ENCODE results near the gene VPS4A.

GRCh38 chr16:69270395-69270794 is 40.8 kb upstream of the VPS4A start:
- no peak for TF ChIP-seq CTCF (IDR thresholded peaks at IDR 0.05; ENCODE audit: low read depth, low read length, missing input control)
- no peak for TF ChIP-seq GABPA (IDR thresholded peaks at IDR 0.05 in 1 of 2, conservative IDR thresholded peaks at IDR 0.05 in 1 of 2)
- no peak for TF ChIP-seq EGR1 (IDR thresholded peaks at IDR 0.05; ENCODE audit: low read depth in 2 of 2)
- TF ChIP-seq ATF3 (IDR thresholded peaks at IDR 0.05) = no peak
- TF ChIP-seq MAX (IDR thresholded peaks at IDR 0.05) = no peak
- TF ChIP-seq FOXA1 (IDR thresholded peaks at IDR 0.05) = no peak
- TF ChIP-seq TAF1 (conservative IDR thresholded peaks at IDR 0.05) = no peak

Measured in liver (tissue), 3 donors.